HG03139 (cell line): Measurements from ENCODE around the gene IL1RAPL1.
"Not testable (repeated sequence)": the region's sequence is repeated elsewhere in the genome, so short reads cannot be mapped to it uniquely, and the experiment has no call there.

Experiments
- ATAC-seq: cut with Tn5 transposase; IDR thresholded peaks from one replicate; pipeline ENCODE4 v1.9.1; 2021; ENCODE audit not compliant: unreplicated experiment

Gene IL1RAPL1

GRCh38 chrX:29083823-29084222 lies 496.6 kb downstream of the IL1RAPL1 start:
- no peak for ATAC-seq

GRCh38 chrX:29090811-29091210 lies 503.6 kb downstream of the IL1RAPL1 start:
- no peak for ATAC-seq

- no peak for ATAC-seq
These were observed 520.0 kb downstream of the IL1RAPL1 start for GRCh38 chrX:29107231-29107630.

GRCh38 chrX:29110041-29110440 lies 522.8 kb downstream of the IL1RAPL1 start:
- ATAC-seq = no peak

GRCh38 chrX:29113221-29113620 lies 526.0 kb downstream of the IL1RAPL1 start:
- ATAC-seq = no peak

GRCh38 chrX:29122817-29123216 lies 535.6 kb downstream of the IL1RAPL1 start:
- ATAC-seq = not testable (repeated sequence)

- no peak for ATAC-seq
These were observed 543.7 kb downstream of the IL1RAPL1 start for GRCh38 chrX:29130905-29131304.

GRCh38 chrX:29136904-29137303 lies 549.7 kb downstream of the IL1RAPL1 start:
- no peak for ATAC-seq

- no peak for ATAC-seq
These were observed 550.8 kb downstream of the IL1RAPL1 start for GRCh38 chrX:29138003-29138402.

GRCh38 chrX:29143356-29143755 lies 556.1 kb downstream of the IL1RAPL1 start:
- no peak for ATAC-seq

- ATAC-seq = no peak
These were observed 556.5 kb downstream of the IL1RAPL1 start for GRCh38 chrX:29143756-29144155.

- no peak for ATAC-seq
These were observed 558.1 kb downstream of the IL1RAPL1 start for GRCh38 chrX:29145316-29145715.

- ATAC-seq = no peak
These were observed 561.3 kb downstream of the IL1RAPL1 start for GRCh38 chrX:29148511-29148910.

- ATAC-seq = no peak
These were observed 568.0 kb downstream of the IL1RAPL1 start for GRCh38 chrX:29155286-29155685.

- ATAC-seq = no peak
These were observed 585.6 kb downstream of the IL1RAPL1 start for GRCh38 chrX:29172880-29173279.

GRCh38 chrX:29187264-29187663 lies 600.0 kb downstream of the IL1RAPL1 start:
- no peak for ATAC-seq

GRCh38 chrX:29196501-29196900 lies 609.3 kb downstream of the IL1RAPL1 start:
- ATAC-seq = no peak

GRCh38 chrX:29215251-29215650 lies 628.0 kb downstream of the IL1RAPL1 start:
- no peak for ATAC-seq

GRCh38 chrX:29225670-29226069 lies 638.4 kb downstream of the IL1RAPL1 start:
- ATAC-seq = no peak

GRCh38 chrX:29229802-29230201 lies 642.6 kb downstream of the IL1RAPL1 start:
- no peak for ATAC-seq

GRCh38 chrX:29231800-29232199 lies 644.6 kb downstream of the IL1RAPL1 start:
- ATAC-seq = no peak

GRCh38 chrX:29233592-29234183 lies 646.4 kb downstream of the IL1RAPL1 start:
- no peak for ATAC-seq

GRCh38 chrX:29237972-29238371 lies 650.7 kb downstream of the IL1RAPL1 start:
- ATAC-seq = no peak
